Spleen (tissue), 11 donors: ENCODE measurements around the gene CBLN3. TPM values are rescaled to one million over a fixed set of nuclear protein-coding genes. Genes with fewer than 3 reads are reported as not detected.

Experiments used
- DNase-seq: peaks from one replicate; pipeline ENCODE4 v3.0.0-alpha.2; 2020
- H3K27ac ChIP-seq, 8 donors: fragments of 200-600 bp; sonication (generic) in 7 of 8; 1 replicate in 4 of 8; 2 replicates in 4 of 8; pipeline versions ENCODE4 v1.5.0 to v1.8.0; 2016 to 2021; ENCODE audit warnings: inconsistent platforms in 4 of 8, mild to moderate bottlenecking in 4 of 8, moderate library complexity in 1 of 8
- H3K27me3 ChIP-seq, 7 donors: fragments of 200-600 bp; sonication (generic) in 6 of 7; replicated peaks in 1 of 7; 1 replicate in 4 of 7; 2 replicates in 3 of 7; pipeline versions ENCODE4 v1.5.0 to v1.8.0; 2016 to 2021; ENCODE audit warnings: inconsistent platforms in 3 of 7, mild to moderate bottlenecking in 1 of 7
- H3K36me3 ChIP-seq, 6 donors: fragments of 200-600 bp; sonication (generic) in 5 of 6; 1 replicate in 4 of 6; 2 replicates in 2 of 6; pipeline versions ENCODE4 v1.5.0 to v1.8.0; 2016 to 2021; ENCODE audit warnings: inconsistent platforms in 2 of 6
- H3K4me1 ChIP-seq, 6 donors: fragments of 200-600 bp; sonication (generic) in 5 of 6; 1 replicate in 3 of 6; 2 replicates in 3 of 6; pipeline versions ENCODE4 v1.5.0 to v1.8.0; 2016 to 2021; ENCODE audit warnings: inconsistent platforms in 3 of 6
- H3K4me3 ChIP-seq, 8 donors: fragments of 200-600 bp; sonication (generic) in 7 of 8; 1 replicate in 4 of 8; 2 replicates in 4 of 8; pipeline versions ENCODE4 v1.5.0 to v1.8.0; 2016 to 2021; ENCODE audit warnings: inconsistent platforms in 4 of 8, mild to moderate bottlenecking in 4 of 8, moderate library complexity in 2 of 8
- H3K9me3 ChIP-seq, 8 donors: fragments of 200-600 bp; sonication (generic) in 7 of 8; 1 replicate in 4 of 8; 2 replicates in 4 of 8; pipeline versions ENCODE4 v1.5.0 to v1.8.0; 2016 to 2021; ENCODE audit warnings: inconsistent platforms in 4 of 8
- POLR2A ChIP-seq, 3 donors: fragments of 450-650 bp; IDR thresholded peaks; one replicate each; pipeline ENCODE4 v1.5.1; 2017; ENCODE audit warnings: antibody characterized with exemption in 3 of 3, mild to moderate bottlenecking in 1 of 3
- POLR2AphosphoS5 ChIP-seq, 3 donors: sonication (generic); formaldehyde crosslinking; IDR thresholded peaks; one replicate each; pipeline ENCODE4 v1.5.1; 2017; ENCODE audit warnings: antibody characterized with exemption in 3 of 3
- WGBS, 5 donors: extraction: QIAGEN DNeasy Blood & Tissue Kit in 3 of 5; methylation state at CpG; one replicate each; pipeline versions ENCODE4 v1.1.5 to v1.1.7; 2013 to 2018; 5-methylcytosine and 5-hydroxymethylcytosine counted together
- intact Hi-C: fragments of 100-400 bp; cut with DNase I; formaldehyde crosslinking; loops from one replicate; pipeline ENCODE4 v1.15.0; 2023; ENCODE audit warnings: low total_unique reads
- polyA plus RNA-seq, 3 donors: library from polyadenylated mRNA; stranded (reverse); fragments of 200-250 nt; gene quantifications; one replicate each; pipeline ENCODE4 v1.2.1, GENCODE V29; 2013
- total RNA-seq, 7 donors: library from RNA; depleted of rRNA in 3 of 7; stranded (reverse); fragments of >200 nt in 3 of 7; fragmentation: NEBNext Ultra II Directional in 4 of 7; extraction: Animal tissue kit (Norgen Biotek cat#: 25700) in 4 of 7; gene quantifications; one replicate each; pipeline versions ENCODE4 v1.1.0 to v1.2.1, GENCODE V29; 2016 to 2021
- TF ChIP-seq, protein P1 (sequence below), 11 experiments: fragments of 200-600 bp in 7 of 11; fragments of 450-650 bp in 4 of 11; sonication (generic) in 4 of 11; IDR thresholded peaks in 8 of 11; conservative IDR thresholded peaks in 3 of 11; 1 replicate in 7 of 11; 2 replicates in 4 of 11; pipeline versions ENCODE4 v1.4.0 to v1.8.0; 2016 to 2021; ENCODE audit warnings: antibody characterized with exemption in 11 of 11, inconsistent platforms in 4 of 11, mild to moderate bottlenecking in 1 of 11
- donor health status: healthy with polysubstance abuse.
- donor health status: DM: no; HTN: no; CAD: no; lungs with moderate emphysema.
- donor health status: DM: no; HTN: no; CAD: no.
- donor health status: Bipolar disorder and iron deficiency.
- donor health status: healthy.
- donor health status: DM: no; HTN: no; CAD: no.
- donor health status: DM: yes; HTN: yes; CAD: no.

Gene CBLN3
- total and polyA plus RNA-seq, 10 donors = 4.3 to 21.7 (median 10.2) TPM

DNA sequence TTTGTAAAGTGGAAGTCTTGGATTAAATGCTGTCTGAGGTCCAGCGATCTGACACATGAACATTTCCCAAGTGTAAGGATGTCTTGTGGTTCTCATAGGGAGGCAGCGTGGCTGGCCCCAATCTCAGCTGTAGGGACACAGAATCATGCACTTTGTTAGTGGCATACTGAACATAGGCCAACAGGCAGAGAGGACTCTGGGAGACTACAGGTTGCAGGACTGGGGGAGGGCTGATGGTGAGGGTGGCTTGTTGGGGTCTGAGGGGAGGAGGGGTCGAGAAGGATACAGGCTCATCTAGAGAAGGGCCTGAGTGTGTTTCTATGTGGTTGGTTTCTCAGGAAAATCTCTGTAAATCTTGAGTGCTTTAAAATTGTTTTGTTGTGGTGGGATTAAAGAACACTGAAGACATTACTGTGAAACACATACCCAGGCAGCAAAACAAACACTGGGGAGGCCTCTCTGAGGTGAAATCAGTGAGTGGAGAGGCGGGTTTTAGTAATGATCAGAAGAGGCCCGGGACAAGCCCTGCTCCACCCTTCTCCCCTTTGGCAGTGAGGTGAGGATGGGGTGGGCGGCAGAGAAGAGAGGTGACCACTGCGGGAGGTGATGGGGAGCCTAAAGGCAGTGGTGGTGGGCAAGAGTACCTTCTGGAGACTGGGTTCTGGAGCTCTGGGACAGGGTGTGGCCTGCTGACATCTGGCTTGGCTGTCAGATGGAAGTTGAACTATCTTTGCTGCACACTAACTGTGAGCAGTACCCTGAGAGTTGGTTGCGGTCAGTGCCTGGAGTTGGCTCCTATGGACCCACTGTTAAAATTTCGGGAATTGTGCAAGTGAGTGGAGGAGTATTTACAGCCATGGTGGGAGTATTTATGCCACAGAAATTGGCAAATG is 27.4 kb downstream of the CBLN3 start:
- 65 to 75% (median 70%) methylated on average over 9 of the region's 9 CpGs for WGBS, 5 donors
- Histone ChIP-seq H3K4me1 (peaks cover 14 to 48% (median 28%) of the 10 kb centered on the region in 6 donors), H3K27me3 (peaks cover 0 to 20% (median 0%) of the 10 kb centered on the region in 7 donors), H3K9me3 (no peaks in the 10 kb centered on the region), H3K4me3 (no peak overlapping the region), H3K27ac (peak overlapping the region in 2 of 8 donors; percentile 2 to 13), H3K36me3 (no peaks in the 10 kb centered on the region)
- no peak for DNase-seq
- TF ChIP-seq, protein P1, sequence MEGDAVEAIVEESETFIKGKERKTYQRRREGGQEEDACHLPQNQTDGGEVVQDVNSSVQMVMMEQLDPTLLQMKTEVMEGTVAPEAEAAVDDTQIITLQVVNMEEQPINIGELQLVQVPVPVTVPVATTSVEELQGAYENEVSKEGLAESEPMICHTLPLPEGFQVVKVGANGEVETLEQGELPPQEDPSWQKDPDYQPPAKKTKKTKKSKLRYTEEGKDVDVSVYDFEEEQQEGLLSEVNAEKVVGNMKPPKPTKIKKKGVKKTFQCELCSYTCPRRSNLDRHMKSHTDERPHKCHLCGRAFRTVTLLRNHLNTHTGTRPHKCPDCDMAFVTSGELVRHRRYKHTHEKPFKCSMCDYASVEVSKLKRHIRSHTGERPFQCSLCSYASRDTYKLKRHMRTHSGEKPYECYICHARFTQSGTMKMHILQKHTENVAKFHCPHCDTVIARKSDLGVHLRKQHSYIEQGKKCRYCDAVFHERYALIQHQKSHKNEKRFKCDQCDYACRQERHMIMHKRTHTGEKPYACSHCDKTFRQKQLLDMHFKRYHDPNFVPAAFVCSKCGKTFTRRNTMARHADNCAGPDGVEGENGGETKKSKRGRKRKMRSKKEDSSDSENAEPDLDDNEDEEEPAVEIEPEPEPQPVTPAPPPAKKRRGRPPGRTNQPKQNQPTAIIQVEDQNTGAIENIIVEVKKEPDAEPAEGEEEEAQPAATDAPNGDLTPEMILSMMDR (IDR thresholded peaks at IDR 0.05 in 8 of 11, conservative IDR thresholded peaks at IDR 0.05 in 3 of 11) = no peak
- no peak for TF ChIP-seq POLR2A (IDR thresholded peaks at IDR 0.05)
- no peak for TF ChIP-seq POLR2AphosphoS5 (IDR thresholded peaks at IDR 0.05)
- intact Hi-C loops = no loop called here

DNA sequence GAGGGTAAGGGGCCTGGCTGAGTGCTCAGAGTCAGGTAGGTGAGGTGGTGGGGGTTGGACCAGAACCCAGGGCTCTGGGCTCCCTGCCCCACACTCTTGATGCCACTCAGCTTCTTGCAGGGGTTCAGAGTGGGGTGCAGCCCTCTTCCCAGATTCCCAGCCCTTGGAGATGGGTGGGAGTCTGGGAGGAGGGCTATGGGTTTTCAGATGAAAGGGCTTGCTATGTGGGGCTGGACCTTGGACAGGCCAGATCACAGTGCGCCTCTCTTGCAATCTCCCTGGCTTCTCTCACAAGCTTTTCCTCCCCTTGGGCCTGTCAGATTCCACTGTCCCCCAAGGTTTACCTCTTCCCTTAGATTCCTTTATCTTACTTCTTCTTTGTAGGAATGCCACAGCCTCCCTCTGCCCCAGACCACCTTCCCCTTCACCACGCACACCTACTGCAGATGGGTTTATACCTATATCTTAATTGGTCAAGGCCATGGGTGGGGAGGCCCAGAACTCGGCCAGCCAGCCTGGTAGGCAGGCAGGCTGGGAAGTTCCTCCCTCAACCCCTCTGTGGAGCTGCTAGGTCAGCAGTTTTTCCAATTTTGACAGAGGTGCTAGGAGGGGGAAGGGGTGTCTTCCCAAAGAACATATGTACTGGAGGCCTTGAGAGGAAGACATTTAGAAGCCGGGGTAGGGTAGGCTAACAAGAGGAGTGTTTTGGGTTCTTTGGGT is 29.3 kb downstream of the CBLN3 start:
- TF ChIP-seq POLR2AphosphoS5 (IDR thresholded peaks at IDR 0.05) (no peak), POLR2A (IDR thresholded peaks at IDR 0.05) (no peak)
- TF ChIP-seq, protein P1 (IDR thresholded peaks at IDR 0.05 in 8 of 11, conservative IDR thresholded peaks at IDR 0.05 in 3 of 11) = no peak
- H3K9me3 ChIP-seq = no peaks in the 10 kb centered on the region
- H3K4me1 ChIP-seq = peaks cover 14 to 48% (median 28%) of the 10 kb centered on the region in 6 donors
- intact Hi-C loops = no loop called here
- peak overlapping the region in 5 of 8 donors; percentile 43 to 81 (median 53) for H3K4me3 ChIP-seq
- no peak for DNase-seq
- peaks cover 0 to 20% (median 0%) of the 10 kb centered on the region in 7 donors for H3K27me3 ChIP-seq
- no peaks in the 10 kb centered on the region for H3K36me3 ChIP-seq
- 56 to 62% (median 57%) methylated on average over 4 of the region's 4 CpGs for WGBS, 5 donors
- peak overlapping the region in 4 of 8 donors; percentile 67 to 78 (median 72) for H3K27ac ChIP-seq

DNA sequence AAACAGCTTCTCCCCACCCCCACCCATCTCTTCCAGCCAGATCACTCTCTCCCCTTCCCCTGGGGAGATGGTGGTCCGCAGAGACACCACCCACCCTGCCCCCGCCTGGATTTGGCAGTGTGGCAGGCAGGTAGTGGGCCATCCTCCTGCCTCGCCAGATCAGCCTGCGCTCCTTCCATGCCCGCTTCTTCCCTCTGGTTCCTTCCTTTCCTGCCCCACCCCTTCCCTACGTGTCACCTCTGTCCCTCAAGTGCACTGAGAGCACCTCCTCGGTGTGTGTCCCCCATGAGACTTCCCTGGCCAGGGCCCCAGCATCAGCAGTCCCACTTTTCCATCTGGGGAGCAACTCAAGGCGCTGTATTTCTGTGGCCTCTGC is 30.0 kb downstream of the CBLN3 start:
- H3K4me1 ChIP-seq = peaks cover 14 to 48% (median 28%) of the 10 kb centered on the region in 6 donors
- intact Hi-C loops = no loop called here

More for the DNA sequence above, 30.0 kb downstream of the CBLN3 start:
- no peak for DNase-seq
- Histone ChIP-seq H3K9me3 (no peaks in the 10 kb centered on the region), H3K36me3 (no peaks in the 10 kb centered on the region), H3K27me3 (peaks cover 0 to 20% (median 0%) of the 10 kb centered on the region in 7 donors), H3K27ac (peak overlapping the region in 7 of 8 donors; percentile 41 to 78 (median 67)), H3K4me3 (peak overlapping the region; percentile 43 to 81 (median 52))
- 20 to 31% (median 25%) methylated on average over 8 of the region's 8 CpGs for WGBS, 5 donors
- TF ChIP-seq POLR2AphosphoS5 (IDR thresholded peaks at IDR 0.05) = no peak
- TF ChIP-seq, protein P1 (IDR thresholded peaks at IDR 0.05 in 8 of 11, conservative IDR thresholded peaks at IDR 0.05 in 3 of 11) = no peak
- TF ChIP-seq POLR2A (IDR thresholded peaks at IDR 0.05) = no peak
